IPS-11a (cell line): ENCODE results near the gene ASB5.
"Not testable (repeated sequence)": the region's sequence is repeated elsewhere in the genome, so short reads cannot be mapped to it uniquely, and the experiment has no call there.

ENCODE experiments used
- H3K4me3 ChIP-seq: one replicate; pipeline ENCODE4 v1.5.1; 2013; ENCODE audit warnings: low read depth, low read length, control low read depth

Gene ASB5, protein sequence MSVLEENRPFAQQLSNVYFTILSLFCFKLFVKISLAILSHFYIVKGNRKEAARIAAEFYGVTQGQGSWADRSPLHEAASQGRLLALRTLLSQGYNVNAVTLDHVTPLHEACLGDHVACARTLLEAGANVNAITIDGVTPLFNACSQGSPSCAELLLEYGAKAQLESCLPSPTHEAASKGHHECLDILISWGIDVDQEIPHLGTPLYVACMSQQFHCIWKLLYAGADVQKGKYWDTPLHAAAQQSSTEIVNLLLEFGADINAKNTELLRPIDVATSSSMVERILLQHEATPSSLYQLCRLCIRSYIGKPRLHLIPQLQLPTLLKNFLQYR

DNA sequence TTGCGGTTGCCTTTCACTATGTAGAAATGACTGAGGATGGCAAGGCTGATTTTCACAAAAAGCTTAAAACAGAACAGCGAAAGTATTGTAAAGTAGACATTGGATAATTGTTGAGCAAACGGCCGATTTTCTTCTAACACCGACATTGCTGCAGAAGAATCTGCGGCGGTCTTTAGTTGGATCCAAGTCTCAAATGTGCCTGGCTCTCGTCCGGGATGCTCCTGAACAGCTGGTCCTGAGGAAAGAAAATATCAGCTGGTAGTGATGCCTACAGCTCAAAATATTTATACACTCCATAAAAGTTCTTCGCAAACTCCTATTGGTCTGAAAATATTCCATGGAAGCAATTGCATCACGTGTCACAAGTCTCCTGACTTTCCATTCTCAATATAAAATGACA lies at the start of gene ASB5:
Gene ASB5 (minus strand): TSS at position 260 of the 400 bp plus-strand sequence. CDS start 114 bp downstream, at position 146.
- no peak within 1 kb of the TSS for H3K4me3 ChIP-seq

DNA sequence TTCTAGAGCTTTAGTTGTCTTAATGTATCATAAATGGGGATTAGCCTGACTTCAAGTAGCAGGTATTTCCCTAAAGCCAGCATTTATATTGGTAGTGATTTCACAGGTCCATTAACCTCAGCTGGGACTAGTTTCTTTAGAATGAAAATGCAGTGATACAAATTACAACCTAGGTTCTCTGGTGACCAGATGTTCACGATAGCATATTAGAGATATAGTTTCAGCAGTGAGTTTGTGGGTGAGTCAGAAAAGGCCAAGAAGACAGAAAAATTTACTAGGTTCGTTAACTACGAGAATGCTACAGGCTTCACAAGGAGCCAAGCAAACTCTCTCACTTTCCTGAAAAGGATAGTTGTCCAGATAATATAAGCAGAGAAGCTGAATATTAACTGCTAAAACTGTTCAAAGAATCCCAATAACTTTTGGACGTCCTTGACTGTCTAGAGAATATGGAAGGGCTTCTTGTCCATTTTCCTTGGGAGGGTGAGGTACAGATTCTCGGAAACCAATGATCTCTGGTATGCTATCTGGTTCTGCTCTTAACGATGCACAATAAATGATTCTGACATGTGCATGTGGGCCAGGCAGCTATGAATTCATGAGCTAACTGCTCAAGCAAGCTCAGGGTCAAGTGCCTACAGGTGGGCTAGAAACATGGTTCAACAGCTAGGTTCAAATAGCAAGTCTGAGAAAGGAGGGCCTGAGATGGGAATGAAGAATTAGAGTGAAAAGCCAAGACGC lies 44.7 kb upstream of the ASB5 start:
- no peak overlapping the region for H3K4me3 ChIP-seq

DNA sequence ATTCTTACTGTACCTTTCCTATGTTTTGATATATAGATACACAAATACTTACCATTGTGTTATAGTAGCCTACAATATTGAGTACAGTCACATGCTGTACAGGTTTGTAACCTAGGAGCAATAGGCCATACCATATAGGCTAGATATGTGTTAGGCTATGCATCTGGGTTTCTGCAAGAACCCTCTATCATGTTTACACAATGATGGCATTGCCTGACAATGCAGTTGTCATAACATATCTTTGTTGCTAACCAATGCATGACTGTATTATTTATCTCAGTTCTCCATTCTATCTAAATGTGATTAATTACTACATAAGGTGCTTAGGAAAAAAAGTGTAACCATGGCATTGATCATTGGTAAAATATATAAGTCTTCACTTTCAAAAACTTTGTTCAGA lies 40.8 kb upstream of the ASB5 start:
- no peak overlapping the region for H3K4me3 ChIP-seq

DNA sequence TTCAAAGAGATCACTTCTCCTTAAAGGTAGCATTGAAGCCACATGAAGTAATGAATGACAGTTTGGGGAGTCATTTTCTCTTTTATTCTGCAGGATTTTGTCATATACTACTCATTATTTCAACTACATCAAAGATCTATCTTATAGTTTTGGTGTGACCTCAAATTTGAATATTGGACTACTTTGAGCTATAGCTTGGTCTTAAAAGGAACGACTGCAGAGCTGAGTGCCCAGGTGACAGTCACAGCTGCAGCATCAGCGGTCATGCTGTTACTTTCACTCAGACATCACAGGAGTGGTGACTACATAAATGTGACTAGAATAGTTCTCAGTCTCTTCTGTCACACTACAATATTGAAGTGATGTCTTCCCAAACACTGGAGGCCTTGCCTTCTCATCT lies 40.0 kb upstream of the ASB5 start:
- H3K4me3 ChIP-seq = no peak overlapping the region

DNA sequence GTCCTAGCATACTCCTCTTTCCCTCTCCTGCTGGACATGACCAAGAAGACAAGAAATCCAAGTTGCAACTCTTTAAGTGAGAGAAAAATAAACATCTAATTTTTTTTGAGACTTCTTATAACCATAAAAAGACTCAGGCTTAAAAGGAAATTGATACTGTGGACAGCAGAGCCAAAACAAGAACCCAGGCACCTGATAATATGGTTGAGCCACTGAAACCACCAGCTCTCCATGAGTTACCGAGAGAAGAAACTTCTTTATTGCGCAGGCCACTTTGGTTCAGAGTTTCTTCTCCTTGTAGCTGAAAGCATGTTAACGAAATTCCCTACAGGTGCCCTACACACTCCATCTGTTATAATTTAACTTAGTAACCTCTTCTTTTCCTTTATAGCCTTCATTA lies 39.4 kb upstream of the ASB5 start:
- H3K4me3 ChIP-seq = no peak overlapping the region

DNA sequence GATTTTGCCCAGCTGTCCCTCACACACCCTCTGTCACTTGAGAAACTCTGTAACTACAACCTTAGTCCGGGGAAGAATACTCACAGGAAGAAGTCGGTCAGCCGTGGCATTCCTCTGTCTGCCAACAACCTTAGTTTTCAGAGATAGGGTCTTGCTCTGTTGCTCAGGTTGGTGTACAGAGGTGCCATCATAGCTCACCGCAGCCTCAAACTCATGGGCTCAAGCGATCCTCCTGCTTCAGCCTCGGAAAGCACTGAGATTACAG lies 38.6 kb upstream of the ASB5 start:
- no peak overlapping the region for H3K4me3 ChIP-seq

DNA sequence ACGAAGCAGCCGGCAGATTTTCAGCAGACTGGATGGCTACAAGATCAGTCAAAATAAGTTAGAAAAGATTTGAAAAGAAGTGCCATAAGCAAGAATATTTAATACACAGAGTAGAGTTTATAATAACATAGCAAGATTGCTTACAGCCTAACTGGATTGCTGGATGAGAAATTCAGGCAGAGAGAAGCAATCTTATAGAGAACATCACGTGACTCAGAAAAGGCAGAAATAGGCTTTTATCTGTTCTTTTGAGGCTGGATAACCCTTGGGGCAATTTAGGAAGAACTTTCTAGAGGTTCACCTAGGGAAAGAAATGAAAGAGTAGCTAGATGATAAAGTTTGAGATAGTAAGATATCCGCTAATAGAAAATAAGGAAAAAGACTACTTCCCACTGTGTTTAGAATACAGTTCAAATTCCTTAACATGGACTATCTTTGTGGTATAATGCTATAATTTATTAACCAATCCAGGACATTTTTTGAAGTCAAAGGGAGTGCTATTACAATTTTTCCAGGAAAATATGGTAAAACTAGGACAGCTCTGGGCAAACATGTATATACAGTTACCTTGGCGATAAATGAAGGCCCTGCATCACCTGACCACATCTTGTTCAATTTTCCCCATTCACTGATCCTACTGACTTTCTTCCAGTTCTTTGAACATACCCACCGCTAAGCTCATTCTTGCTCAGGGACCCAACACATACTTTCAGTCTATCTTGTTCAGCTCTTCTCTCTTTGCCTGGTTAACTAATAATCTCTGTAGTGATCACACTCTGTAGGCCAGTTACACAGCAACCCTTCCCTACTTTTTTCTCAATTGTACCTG lies 38.0 kb upstream of the ASB5 start:
- H3K4me3 ChIP-seq = no peak overlapping the region

DNA sequence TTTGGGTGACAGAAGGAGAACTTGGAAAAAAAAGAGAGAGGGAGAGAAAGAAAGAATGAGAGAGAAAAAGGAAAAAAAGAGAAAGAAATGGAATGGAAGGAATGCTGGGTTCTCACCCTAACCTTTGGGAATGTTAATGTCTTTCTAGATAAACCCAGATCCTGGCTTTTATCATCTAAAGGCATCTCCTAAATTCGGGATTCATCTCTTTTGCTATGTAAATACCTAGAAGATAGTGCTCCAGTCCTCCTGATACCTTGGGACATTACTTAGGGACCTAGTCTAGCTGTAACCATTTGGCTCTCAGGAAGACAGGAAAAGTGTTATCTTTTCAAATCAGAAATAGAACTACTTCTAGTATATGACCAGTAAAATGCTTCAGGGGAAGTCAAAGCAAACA lies 34.9 kb upstream of the ASB5 start:
- no peak overlapping the region for H3K4me3 ChIP-seq

DNA sequence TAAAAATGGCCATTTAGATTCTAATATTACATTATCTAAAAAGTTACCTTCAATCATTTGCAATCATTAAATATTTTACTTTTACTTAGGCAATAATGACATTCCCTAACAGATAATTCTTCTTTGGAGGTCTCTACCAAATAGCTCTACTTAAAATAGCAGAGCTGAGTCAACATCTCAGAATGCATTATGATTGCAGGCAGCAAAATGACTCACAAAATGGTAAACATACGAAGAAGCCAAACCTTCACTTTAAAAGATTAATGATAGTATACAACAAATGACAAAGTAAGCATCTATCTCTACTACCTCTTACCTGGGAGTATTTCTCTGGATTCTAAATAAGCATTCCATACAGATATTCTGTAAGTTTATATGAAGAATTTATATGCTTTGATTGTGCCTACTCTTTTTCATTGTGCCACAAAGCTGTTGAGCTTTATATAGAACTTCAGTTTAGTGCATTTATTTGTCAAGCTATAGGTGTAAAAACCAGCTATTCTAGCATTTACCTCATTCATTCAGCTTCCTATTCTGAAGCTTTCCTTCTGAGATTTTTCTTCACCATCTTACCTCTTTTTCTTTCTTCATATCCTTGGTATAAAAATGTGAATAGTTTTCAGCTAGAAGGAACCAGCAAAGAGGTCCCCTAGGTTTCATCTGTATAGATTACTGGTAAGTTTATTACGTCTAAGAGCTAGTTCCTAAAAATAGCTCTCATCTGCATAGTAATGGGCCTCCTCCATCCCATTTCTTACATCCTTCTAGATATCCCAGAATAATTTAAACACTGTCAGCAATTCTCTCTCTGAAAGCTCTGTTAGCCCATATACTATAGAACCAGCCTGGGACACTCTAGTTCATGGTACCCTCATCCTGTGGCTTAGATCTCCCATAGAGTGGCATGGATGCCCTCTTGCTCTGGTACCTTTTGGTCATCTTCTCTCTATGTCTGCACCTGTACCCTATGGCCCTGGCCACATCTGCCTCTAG lies 33.6 kb upstream of the ASB5 start:
- no peak overlapping the region for H3K4me3 ChIP-seq

DNA sequence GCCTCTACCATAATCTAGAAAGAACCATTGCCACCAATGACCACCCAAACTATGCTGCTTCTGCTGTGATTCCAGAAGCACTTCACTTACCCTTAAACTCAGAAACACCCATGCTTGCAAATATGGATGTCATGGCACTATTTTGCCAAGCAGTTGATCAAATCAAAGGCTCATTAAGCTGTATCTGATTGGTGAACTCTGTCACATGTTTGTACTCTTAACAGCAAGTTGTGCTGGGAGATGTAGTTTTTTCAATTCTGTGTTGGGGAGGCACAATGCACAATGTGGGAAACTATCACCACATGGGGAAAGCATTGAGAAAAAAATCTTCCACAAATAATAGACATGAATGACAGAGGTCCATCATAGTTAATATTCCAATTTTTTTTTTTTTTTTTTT lies 31.5 kb upstream of the ASB5 start:
- no peak overlapping the region for H3K4me3 ChIP-seq

DNA sequence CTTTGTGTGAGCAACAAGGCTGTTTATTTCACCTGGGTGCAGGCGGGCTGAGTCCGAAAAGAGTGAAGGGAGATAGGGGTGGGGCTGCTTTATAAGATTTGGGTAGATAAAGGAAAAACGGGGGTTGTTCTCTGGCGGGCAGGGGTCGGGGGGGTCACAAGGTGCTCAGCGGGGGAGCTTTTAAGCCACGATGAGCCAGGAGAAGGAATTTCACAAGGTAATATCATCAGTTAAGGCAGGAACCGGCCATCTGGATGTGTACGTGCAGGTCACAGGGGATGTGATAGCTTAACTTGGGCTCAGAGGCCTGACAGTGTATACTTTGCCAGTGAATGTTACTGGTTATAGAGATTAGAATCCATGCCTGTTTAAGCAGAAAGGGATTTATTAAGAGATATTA lies 31.0 kb upstream of the ASB5 start:
- H3K4me3 ChIP-seq = no peak overlapping the region

DNA sequence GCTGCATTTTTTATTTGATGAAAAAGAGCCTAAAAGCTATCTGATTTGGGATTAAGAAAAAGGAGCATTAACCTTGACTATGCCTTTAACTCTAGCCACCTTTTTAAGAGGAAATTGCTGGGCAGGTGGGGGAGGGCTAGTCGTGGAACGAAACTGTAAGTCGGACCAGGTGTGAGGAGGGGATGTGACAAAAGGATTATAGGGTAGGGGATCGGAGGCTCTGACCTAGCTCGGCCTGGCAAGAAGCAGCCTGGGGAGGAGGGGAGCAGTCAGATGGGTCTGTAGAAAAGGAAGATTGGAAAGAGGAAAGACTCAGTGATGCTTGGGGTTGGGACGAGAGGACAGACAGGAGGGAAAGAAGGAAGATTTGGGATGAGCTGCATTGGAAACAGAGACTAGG lies 29.6 kb upstream of the ASB5 start:
- no peak overlapping the region for H3K4me3 ChIP-seq

DNA sequence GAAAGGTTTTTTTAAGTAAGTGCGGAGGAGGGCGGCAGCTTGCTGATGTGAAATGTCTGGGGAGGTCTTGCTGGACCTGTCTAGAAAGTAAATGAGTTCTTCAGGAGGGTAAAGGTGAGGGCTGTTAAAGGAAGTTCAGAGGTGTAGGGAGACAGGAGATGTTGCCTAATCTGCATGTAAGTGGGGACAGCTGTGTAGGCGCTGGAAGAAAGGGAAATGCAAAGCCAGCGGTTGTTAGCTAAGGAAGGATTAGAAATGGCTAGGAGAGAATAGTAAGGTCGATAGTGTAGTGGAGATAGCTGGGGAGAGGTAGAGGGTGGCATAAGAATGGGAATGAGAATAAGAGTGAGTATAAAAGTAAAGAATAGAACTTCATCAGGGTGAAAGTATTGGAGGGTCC lies 26.9 kb upstream of the ASB5 start:
- not testable (repeated sequence) for H3K4me3 ChIP-seq

DNA sequence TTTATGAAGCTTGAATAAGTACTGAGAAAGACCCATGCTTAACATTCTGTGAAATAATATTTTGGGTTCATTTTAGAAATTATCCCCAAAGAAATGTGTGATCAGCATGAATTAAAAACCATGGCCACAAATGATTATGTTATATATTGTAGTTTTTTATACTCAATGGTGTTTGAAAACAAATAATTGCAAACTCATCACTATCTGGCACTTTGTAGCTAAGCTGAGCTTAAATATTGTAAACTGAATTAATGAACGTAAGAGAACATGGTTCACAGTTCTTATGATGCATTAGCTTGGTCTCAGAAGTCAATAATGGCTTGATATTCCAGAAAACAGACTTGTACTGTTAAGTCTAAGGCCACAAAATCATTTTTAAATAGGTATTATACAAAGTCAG lies 24.6 kb upstream of the ASB5 start:
- no peak overlapping the region for H3K4me3 ChIP-seq

DNA sequence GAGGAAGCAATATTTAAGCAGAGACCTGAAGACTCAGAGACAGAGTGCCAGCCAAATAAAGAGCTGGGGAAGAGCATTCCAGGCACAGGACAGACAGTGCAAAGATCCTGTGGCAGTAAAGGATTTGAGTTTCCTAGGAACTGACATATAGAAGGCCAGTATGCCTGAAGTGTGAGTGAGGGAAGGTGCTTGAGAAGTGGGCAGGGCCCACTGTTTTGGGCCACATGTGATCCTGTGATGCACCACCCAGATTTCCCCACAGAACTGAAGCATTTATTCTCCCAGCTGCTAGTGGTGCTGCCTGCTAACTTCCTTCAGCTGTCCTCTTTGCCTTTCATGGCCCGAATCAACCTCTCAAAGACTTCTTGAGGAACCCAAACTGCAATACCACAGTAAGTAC lies 23.9 kb upstream of the ASB5 start:
- H3K4me3 ChIP-seq = no peak overlapping the region

DNA sequence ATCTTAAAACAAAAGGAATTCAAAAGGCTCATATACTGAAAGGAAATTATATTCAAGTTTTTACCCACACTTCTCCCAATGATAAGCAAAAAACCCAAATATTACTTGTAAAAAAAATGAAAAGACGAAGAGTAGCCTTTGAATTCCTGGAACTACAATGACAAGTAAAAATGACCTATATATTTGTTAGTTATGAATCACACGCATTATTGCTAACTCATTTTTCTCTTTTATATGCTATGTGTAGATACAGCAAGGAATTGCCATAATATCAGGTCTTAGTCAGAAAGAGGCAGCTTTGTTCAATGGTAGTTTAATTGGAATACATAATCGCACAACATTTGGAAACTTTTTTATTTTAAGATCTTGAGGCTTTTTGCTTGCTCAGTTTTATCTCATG lies 22.7 kb upstream of the ASB5 start:
- no peak overlapping the region for H3K4me3 ChIP-seq

DNA sequence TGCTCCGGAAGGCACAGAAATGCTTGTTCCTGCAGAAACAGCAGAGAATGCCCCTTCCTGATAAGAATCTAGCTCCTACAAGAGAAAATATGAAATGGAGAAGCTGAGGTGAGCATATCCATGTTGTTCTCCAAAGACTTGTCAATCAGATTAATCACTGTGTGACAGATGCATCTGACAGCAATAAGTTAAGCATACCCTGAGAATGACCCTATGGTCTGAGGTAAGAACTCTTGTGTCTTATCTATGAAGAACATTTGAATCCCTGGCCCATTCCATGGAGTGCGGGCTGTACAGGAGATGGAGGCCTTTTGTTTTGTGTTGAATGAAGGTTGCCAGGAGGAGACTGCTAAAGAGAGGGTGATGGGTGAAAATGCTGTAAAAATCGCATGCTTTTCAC lies 21.5 kb upstream of the ASB5 start:
- H3K4me3 ChIP-seq = no peak overlapping the region

DNA sequence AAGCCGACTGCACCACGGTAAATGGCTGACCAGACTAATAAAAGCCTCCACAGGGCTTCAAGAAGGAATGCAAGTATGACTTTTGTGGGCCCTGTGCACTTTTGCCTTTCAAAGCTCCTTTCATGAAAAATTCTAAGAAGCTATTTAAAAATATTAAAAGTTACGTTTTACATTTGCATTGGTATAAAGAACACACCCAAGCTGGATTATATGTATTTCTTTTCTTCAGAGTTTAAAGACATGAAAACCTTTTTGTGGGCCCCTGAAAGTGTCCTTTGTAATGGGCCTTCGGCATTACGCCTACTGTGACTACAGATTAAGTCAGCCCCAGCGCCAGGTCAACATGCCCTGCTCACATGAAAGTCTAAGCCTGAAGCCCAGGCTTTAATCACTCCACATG lies 20.5 kb upstream of the ASB5 start:
- no peak overlapping the region for H3K4me3 ChIP-seq

DNA sequence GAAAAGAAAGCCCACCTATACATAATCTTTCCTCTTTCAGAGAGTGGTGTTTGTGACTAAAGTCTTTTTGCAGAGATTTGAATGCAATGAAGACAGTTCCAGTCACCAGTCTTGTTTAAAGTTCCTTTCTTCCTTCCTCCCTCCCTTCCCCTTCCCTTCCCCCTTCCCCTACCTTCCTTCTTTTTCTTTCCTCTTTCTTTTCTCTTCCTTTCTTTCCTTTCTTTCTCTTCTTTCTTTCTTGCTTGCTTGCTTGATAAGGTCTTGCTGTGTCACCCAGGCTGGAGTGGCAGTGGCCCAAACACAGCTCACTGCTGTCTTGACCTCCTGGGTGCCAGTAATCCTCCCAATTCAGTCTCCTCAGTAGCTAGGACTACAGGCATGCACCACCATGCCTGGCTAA lies 19.0 kb upstream of the ASB5 start:
- H3K4me3 ChIP-seq = no peak overlapping the region

DNA sequence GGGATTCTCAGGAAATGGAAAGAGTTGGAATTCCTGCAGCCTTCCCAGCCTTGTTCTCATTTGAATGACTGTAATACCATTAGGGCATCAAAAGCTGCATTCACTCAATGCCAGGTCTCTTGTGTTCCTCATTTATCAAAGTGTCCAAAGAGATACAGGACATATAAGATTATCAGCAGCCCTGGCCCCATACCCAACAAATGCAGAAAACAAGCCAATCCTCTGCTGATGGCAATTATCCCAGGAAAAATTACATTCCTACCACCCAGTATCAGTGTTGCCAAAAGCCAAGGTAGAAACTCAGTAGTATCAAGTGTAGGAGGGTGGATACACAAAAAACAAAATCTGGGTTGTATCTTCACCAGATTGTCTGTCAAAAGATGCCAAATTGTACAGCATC lies 18.5 kb upstream of the ASB5 start:
- no peak overlapping the region for H3K4me3 ChIP-seq

DNA sequence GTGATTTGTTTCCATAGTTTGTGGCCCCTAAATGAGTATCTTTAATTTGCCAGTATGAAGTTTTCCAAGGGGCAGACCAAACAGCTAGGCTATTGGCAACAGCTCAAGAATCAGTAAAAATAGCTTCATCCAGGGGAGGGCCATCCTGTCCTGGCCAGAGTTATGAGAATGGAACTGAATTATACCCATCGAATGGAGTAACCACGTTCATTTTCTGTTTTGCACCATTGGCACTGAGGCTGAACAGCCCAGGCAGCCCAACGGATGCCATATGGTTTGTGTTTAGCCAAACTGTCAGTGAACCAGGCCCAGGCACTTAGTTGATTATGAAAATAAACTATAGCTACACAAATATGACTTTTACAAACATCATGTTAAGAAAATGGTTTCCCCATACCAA lies 17.7 kb upstream of the ASB5 start:
- no peak overlapping the region for H3K4me3 ChIP-seq
